SK-N-SH treated with all-trans-retinoic acid at 6 μM for 48 hours (cell line): Measurements from ENCODE around the gene TP53INP2.

Experiments
- ARNTL ChIP-seq: fragments of 450-650 bp; formaldehyde crosslinking; IDR thresholded peaks from 2 replicates; pipeline ENCODE4 v1.5.0; 2020; ENCODE audit warnings: low read depth, mild to moderate bottlenecking, moderate library complexity, borderline replicate concordance
- CREB5 ChIP-seq: fragments of 250-450 bp; sonication (Bioruptor Pico); IDR thresholded peaks from 2 replicates; pipeline ENCODE4 v1.5.1; 2020; ENCODE audit warnings: low read depth, mild to moderate bottlenecking, moderate library complexity
- CSDC2 ChIP-seq: fragments of 250-450 bp; sonication (Bioruptor Pico); IDR thresholded peaks from 2 replicates; pipeline ENCODE4 v1.5.0; 2020; ENCODE audit warnings: mild to moderate bottlenecking, moderate library complexity
- GLIS3 ChIP-seq: fragments of 250-450 bp; sonication (Bioruptor Pico); IDR thresholded peaks from 2 replicates; pipeline ENCODE4 v1.5.0; 2020; ENCODE audit warnings: mild to moderate bottlenecking, moderate library complexity
- OSR1 ChIP-seq: fragments of 250-450 bp; sonication (Bioruptor Pico); IDR thresholded peaks from 2 replicates; pipeline ENCODE4 v1.8.0; 2022; ENCODE audit warnings: moderate library complexity, mild to moderate bottlenecking, inconsistent platforms
- PATZ1 ChIP-seq: fragments of 250-450 bp; sonication (Bioruptor Pico); IDR thresholded peaks from 2 replicates; pipeline ENCODE4 v1.8.0; 2020; ENCODE audit warnings: mild to moderate bottlenecking, moderate library complexity, borderline replicate concordance
- PPARA ChIP-seq: fragments of 250-450 bp; sonication (Bioruptor Pico); IDR thresholded peaks from 2 replicates; pipeline ENCODE4 v1.5.0; 2020; ENCODE audit warnings: mild to moderate bottlenecking, borderline replicate concordance
- RARB ChIP-seq: fragments of 250-450 bp; sonication (Bioruptor Pico); IDR thresholded peaks from 2 replicates; pipeline ENCODE4 v1.8.0; 2021; ENCODE audit warnings: mild to moderate bottlenecking, moderate library complexity
- SNAI2 ChIP-seq: fragments of 250-450 bp; sonication (Bioruptor Pico); IDR thresholded peaks from 2 replicates; pipeline ENCODE4 v1.5.0; 2020; ENCODE audit warnings: mild to moderate bottlenecking, moderate library complexity
- TOX ChIP-seq: fragments of 250-450 bp; sonication (Bioruptor Pico); IDR thresholded peaks from 2 replicates; pipeline ENCODE4 v1.8.0; 2021; ENCODE audit warnings: mild to moderate bottlenecking, moderate library complexity, borderline replicate concordance
- ZFP3 ChIP-seq: fragments of 250-450 bp; sonication (Bioruptor Pico); IDR thresholded peaks from 2 replicates; pipeline ENCODE4 v1.5.0; 2020; ENCODE audit warnings: mild to moderate bottlenecking, moderate library complexity
- ZNF70 ChIP-seq: fragments of 450-650 bp; formaldehyde crosslinking; IDR thresholded peaks from 2 replicates; pipeline ENCODE4 v1.5.0; 2020; ENCODE audit warnings: mild to moderate bottlenecking, moderate library complexity
- ZNF8 ChIP-seq: fragments of 450-650 bp; formaldehyde crosslinking; IDR thresholded peaks from 2 replicates; pipeline ENCODE4 v1.5.0; 2020; ENCODE audit warnings: mild to moderate bottlenecking, moderate library complexity

GRCh38 chr20:34717230-34718095, 13.3 kb downstream of the TP53INP2 start:
- no peak for TF ChIP-seq PATZ1 (CRISPR knock-in tag)
- TF ChIP-seq GLIS3 (CRISPR knock-in tag) = no peak
- TF ChIP-seq ARNTL = no peak
- no peak for TF ChIP-seq TOX (CRISPR knock-in tag)
- TF ChIP-seq CREB5 = no peak
- TF ChIP-seq SNAI2 (CRISPR knock-in tag) = no peak
- TF ChIP-seq ZFP3 (CRISPR knock-in tag) = no peak
- TF ChIP-seq CSDC2 = no peak
- TF ChIP-seq ZNF70 = no peak
- TF ChIP-seq RARB (CRISPR knock-in tag) = no peak
- TF ChIP-seq ZNF8 (CRISPR knock-in tag) = no peak
- TF ChIP-seq PPARA (CRISPR knock-in tag) = no peak
- no peak for TF ChIP-seq OSR1 (CRISPR knock-in tag)
